SU-DHL-6 (cell line): ENCODE measurements around the gene ATP8A2.

Source experiments
- H2AFZ ChIP-seq: fragments of 200-600 bp; sonication (generic); 2 replicates; pipeline ENCODE4 v1.6.1; 2014; ENCODE audit warnings: low read depth, mild to moderate bottlenecking, moderate library complexity, mixed read lengths, antibody characterized with exemption, low read length; ENCODE audit not compliant: severe bottlenecking
- H3F3A ChIP-seq: fragments of 200-600 bp; shearing (Covaris generic); 2 replicates; pipeline ENCODE4 v1.6.0; 2016; ENCODE audit warnings: antibody characterized with exemption, mild to moderate bottlenecking; ENCODE audit not compliant: insufficient read depth
- H3K27ac ChIP-seq: fragments of 200-600 bp; sonication (generic); 2 replicates; pipeline ENCODE4 v1.5.1; 2016; ENCODE audit warnings: low read depth, mild to moderate bottlenecking, low read length, moderate library complexity, mixed read lengths
- H3K27me3 ChIP-seq: fragments of 200-600 bp; sonication (generic), shearing (Covaris generic); 2 replicates; pipeline ENCODE4 v1.6.0; 2014; ENCODE audit warnings: mild to moderate bottlenecking, low read length
- H3K36me3 ChIP-seq: fragments of 200-600 bp; sonication (generic); 2 replicates; pipeline ENCODE4 v1.6.1; 2014; ENCODE audit warnings: mild to moderate bottlenecking, low read length, mixed read lengths
- H3K4me2 ChIP-seq: fragments of 300-600, 200-600 bp; shearing (Covaris generic), sonication (generic); 2 replicates; pipeline ENCODE4 v1.6.0; 2014; ENCODE audit warnings: low read length, low read depth, mild to moderate bottlenecking; ENCODE audit not compliant: poor library complexity, severe bottlenecking
- H3K4me3 ChIP-seq: fragments of 200-600 bp; sonication (generic); 2 replicates; pipeline ENCODE4 v1.5.1; 2014; ENCODE audit warnings: antibody characterized with exemption, low read length, mild to moderate bottlenecking, mixed read lengths; ENCODE audit not compliant: insufficient read depth, poor library complexity, severe bottlenecking
- H3K79me2 ChIP-seq: fragments of 200-600 bp; sonication (generic); 2 replicates; pipeline ENCODE4 v1.6.1; 2014; ENCODE audit warnings: mild to moderate bottlenecking, low read length, moderate library complexity; ENCODE audit not compliant: insufficient read depth
- H3K9ac ChIP-seq: fragments of 200-600 bp; sonication (generic); 2 replicates; pipeline ENCODE4 v1.7.0; 2014; ENCODE audit warnings: mild to moderate bottlenecking, low read length
- H3K9me2 ChIP-seq: fragments of 200-600 bp; sonication (generic); replicated peaks from 2 replicates; pipeline ENCODE4 v1.6.1; 2014; ENCODE audit warnings: low read length; ENCODE audit not compliant: insufficient read depth
- H3K9me3 ChIP-seq: fragments of 200-600 bp; sonication (generic); 2 replicates; pipeline ENCODE4 v1.6.1; 2014; ENCODE audit warnings: low read length, mixed read lengths; ENCODE audit not compliant: insufficient read depth
- H4K20me1 ChIP-seq: fragments of 200-600 bp; sonication (generic); 2 replicates; pipeline ENCODE4 v1.6.1; 2014; ENCODE audit warnings: low read depth, mild to moderate bottlenecking, antibody characterized with exemption, low read length, moderate library complexity, mixed read lengths
- EZH2phosphoT487 ChIP-seq: fragments of 200-600 bp; sonication (generic), shearing (Covaris generic); conservative IDR thresholded peaks from 2 replicates; pipeline ENCODE4 v1.6.1; 2018; ENCODE audit warnings: mild to moderate bottlenecking, antibody characterized with exemption, low read length, moderate library complexity, mixed read lengths
- TF ChIP-seq, protein P1 (sequence below): fragments of 200-600 bp; sonication (generic); IDR thresholded peaks from one replicate; pipeline ENCODE4 v1.5.1; 2017; ENCODE audit warnings: antibody characterized with exemption, mild to moderate bottlenecking, low read length, moderate library complexity; ENCODE audit not compliant: insufficient read depth, poor library complexity, severe bottlenecking

ATP8A2 gene

DNA sequence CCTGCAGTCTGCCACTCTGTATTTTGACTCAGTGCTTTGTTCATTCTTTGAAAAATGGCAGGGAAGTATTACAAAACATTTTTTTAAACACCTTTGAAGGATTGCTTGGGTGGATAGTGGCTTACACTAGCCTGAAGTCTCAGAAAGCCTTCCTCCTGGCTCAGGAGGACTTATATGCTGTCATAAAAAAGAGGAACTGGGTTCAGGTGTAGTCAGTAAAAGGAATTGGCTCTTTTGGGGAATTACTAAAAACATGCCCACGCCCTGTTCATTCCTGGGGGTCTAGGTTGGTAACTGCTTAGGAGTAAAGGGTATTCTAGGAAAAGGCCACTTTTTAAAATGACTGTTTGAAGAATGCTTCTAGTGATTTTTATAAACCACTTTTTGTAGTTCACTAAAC is 493.2 kb downstream of the ATP8A2 start:
- no peak overlapping the region for H3K4me2 ChIP-seq
- TF ChIP-seq, protein P1, sequence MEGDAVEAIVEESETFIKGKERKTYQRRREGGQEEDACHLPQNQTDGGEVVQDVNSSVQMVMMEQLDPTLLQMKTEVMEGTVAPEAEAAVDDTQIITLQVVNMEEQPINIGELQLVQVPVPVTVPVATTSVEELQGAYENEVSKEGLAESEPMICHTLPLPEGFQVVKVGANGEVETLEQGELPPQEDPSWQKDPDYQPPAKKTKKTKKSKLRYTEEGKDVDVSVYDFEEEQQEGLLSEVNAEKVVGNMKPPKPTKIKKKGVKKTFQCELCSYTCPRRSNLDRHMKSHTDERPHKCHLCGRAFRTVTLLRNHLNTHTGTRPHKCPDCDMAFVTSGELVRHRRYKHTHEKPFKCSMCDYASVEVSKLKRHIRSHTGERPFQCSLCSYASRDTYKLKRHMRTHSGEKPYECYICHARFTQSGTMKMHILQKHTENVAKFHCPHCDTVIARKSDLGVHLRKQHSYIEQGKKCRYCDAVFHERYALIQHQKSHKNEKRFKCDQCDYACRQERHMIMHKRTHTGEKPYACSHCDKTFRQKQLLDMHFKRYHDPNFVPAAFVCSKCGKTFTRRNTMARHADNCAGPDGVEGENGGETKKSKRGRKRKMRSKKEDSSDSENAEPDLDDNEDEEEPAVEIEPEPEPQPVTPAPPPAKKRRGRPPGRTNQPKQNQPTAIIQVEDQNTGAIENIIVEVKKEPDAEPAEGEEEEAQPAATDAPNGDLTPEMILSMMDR: no peak
- TF ChIP-seq EZH2phosphoT487: no peak
- H3K9ac ChIP-seq: no peak overlapping the region
- no peaks in the 10 kb centered on the region for H3K9me2 ChIP-seq
- H2AFZ ChIP-seq: no peak overlapping the region
- no peaks in the 10 kb centered on the region for H3K27me3 ChIP-seq
- H3K27ac ChIP-seq: no peak overlapping the region
- H3K36me3 ChIP-seq: no peaks in the 10 kb centered on the region
- H3K4me3 ChIP-seq: no peak overlapping the region
- no peaks in the 10 kb centered on the region for H4K20me1 ChIP-seq
- no peaks in the 10 kb centered on the region for H3F3A ChIP-seq
- no peaks in the 10 kb centered on the region for H3K9me3 ChIP-seq
- no peaks in the 10 kb centered on the region for H3K79me2 ChIP-seq

DNA sequence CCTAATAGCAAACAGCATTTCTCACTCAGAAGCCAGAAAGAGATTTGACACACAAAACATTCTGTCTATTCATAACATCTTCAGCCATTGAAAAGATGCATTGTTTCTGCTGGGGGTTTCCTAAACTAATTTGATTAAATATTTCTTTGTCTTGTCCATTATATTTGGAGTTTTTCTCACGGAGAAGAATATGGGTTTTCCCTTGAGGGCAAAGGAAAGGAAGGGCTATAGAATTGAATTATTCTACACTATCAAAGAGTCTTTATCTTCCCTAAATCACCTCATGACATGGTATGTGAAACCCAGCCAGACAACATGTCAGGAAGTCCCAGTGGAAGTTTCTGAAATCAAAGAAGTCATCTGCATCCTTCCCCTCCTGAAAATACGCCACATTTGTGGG is 493.6 kb downstream of the ATP8A2 start:
- no peak overlapping the region for H3K27ac ChIP-seq
- no peak overlapping the region for H3K9ac ChIP-seq
- no peaks in the 10 kb centered on the region for H3F3A ChIP-seq
- no peaks in the 10 kb centered on the region for H3K27me3 ChIP-seq
- H3K4me2 ChIP-seq: no peak overlapping the region
- no peaks in the 10 kb centered on the region for H4K20me1 ChIP-seq
- H2AFZ ChIP-seq: no peak overlapping the region
- H3K9me3 ChIP-seq: no peaks in the 10 kb centered on the region
- no peaks in the 10 kb centered on the region for H3K36me3 ChIP-seq
- TF ChIP-seq, protein P1: no peak
- TF ChIP-seq EZH2phosphoT487: no peak
- H3K4me3 ChIP-seq: no peak overlapping the region
- no peaks in the 10 kb centered on the region for H3K79me2 ChIP-seq
- no peaks in the 10 kb centered on the region for H3K9me2 ChIP-seq

DNA sequence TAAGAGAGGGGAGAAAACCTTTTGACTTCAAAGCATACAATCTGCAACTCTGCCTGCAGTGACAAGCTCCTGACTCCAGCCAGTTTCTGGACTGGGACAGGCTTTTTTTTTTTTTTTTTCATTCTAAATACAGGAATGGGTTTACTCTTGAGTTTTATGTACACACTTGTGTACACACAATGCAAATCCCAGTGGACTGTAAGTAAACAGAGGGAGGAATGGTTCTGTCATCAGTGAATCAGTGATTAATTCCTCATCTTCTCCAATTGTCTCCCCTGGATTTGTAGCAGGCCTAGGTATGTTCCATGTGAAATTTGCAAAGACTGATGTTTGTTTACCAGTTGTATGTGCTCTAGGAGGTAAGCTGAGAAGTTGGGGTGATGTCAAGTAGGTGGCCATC is 495.3 kb downstream of the ATP8A2 start:
- no peak overlapping the region for H3K4me2 ChIP-seq
- no peaks in the 10 kb centered on the region for H3K79me2 ChIP-seq
- H3F3A ChIP-seq: no peaks in the 10 kb centered on the region
- H3K9me3 ChIP-seq: no peaks in the 10 kb centered on the region
- no peak overlapping the region for H3K4me3 ChIP-seq
- H3K27me3 ChIP-seq: no peaks in the 10 kb centered on the region
- H4K20me1 ChIP-seq: no peaks in the 10 kb centered on the region
- no peaks in the 10 kb centered on the region for H3K9me2 ChIP-seq
- H2AFZ ChIP-seq: no peak overlapping the region
- no peak overlapping the region for H3K9ac ChIP-seq
- no peaks in the 10 kb centered on the region for H3K36me3 ChIP-seq
- no peak overlapping the region for H3K27ac ChIP-seq
- TF ChIP-seq, protein P1: no peak
- no peak for TF ChIP-seq EZH2phosphoT487
